Stomach (tissue), 9 donors: ENCODE measurements around the gene CLEC2L. TPM values are rescaled to one million over a fixed set of nuclear protein-coding genes. Genes with fewer than 3 reads are reported as not detected.
A peak's percentile ranks its signal among the peaks of the same experiment; 100 is the strongest.

Source experiments
- DNase-seq, 2 donors: peaks; one replicate each; pipeline versions ENCODE4 v3.0.0 to v3.0.0-alpha.2; 2013 to 2019
- H3K27ac ChIP-seq, 5 donors: fragments of 200-600 bp in 4 of 5; sonication (generic) in 4 of 5; one replicate each; pipeline ENCODE4 v1.5.1; 2013 to 2019; ENCODE audit warnings: mild to moderate bottlenecking in 1 of 5, moderate library complexity in 1 of 5
- H3K27me3 ChIP-seq, 3 donors: fragments of 200-600 bp; sonication (generic); one replicate each; pipeline ENCODE4 v1.5.1; 2017 to 2019; ENCODE audit warnings: mixed run types in 1 of 3
- H3K36me3 ChIP-seq, 4 donors: fragments of 200-600 bp; sonication (generic); 1 replicate in 3 of 4; 2 replicates in 1 of 4; pipeline ENCODE4 v1.5.1; 2016 to 2019
- H3K4me1 ChIP-seq, 4 donors: fragments of 200-600 bp; sonication (generic); one replicate each; pipeline ENCODE4 v1.5.1; 2016 to 2019
- H3K4me3 ChIP-seq, 4 donors: fragments of 200-600 bp; sonication (generic) in 3 of 4; one replicate each; pipeline ENCODE4 v1.5.1; 2016 to 2019; ENCODE audit warnings: mild to moderate bottlenecking in 1 of 4
- H3K9me3 ChIP-seq, 4 donors: fragments of 200-600 bp; sonication (generic); one replicate each; pipeline ENCODE4 v1.5.1; 2016 to 2019
- CTCF ChIP-seq, 7 experiments: fragments of 450-650 bp in 4 of 7; fragments of 200-600 bp in 3 of 7; sonication (generic) in 3 of 7; IDR thresholded peaks; one replicate each; pipeline ENCODE4 v1.5.1; 2016 to 2019; ENCODE audit warnings: antibody characterized with exemption in 7 of 7, control low read depth in 2 of 7, mild to moderate bottlenecking in 1 of 7
- EP300 ChIP-seq: sonication (generic); formaldehyde crosslinking; IDR thresholded peaks from one replicate; pipeline ENCODE4 v1.6.1; 2017; ENCODE audit warnings: antibody characterized with exemption
- POLR2A ChIP-seq, 4 donors: fragments of 450-650 bp; IDR thresholded peaks; one replicate each; pipeline ENCODE4 v1.6.1; 2016; ENCODE audit warnings: antibody characterized with exemption in 4 of 4, control low read depth in 2 of 4, mild to moderate bottlenecking in 1 of 4, moderate library complexity in 1 of 4
- POLR2AphosphoS5 ChIP-seq, 3 donors: sonication (generic); formaldehyde crosslinking; IDR thresholded peaks; one replicate each; pipeline ENCODE4 v1.6.1; 2016; ENCODE audit warnings: antibody characterized with exemption in 3 of 3
- WGBS, 5 donors: extraction: QIAGEN DNeasy Blood & Tissue Kit in 3 of 5; methylation state at CpG; one replicate each; pipeline versions ENCODE4 v1.1.5 to v1.1.7; 2013 to 2018; 5-methylcytosine and 5-hydroxymethylcytosine counted together
- intact Hi-C: fragments of 100-400 bp; cut with DNase I; formaldehyde crosslinking; loops from one replicate; pipeline ENCODE4 v1.15.1; 2023; ENCODE audit warnings: low total_unique reads
- polyA plus RNA-seq, 3 donors: library from polyadenylated mRNA; stranded (reverse); fragments of 200-250 nt; gene quantifications; one replicate each; pipeline ENCODE4 v1.2.3, GENCODE V29; 2013
- total RNA-seq, 5 donors: library from RNA; depleted of rRNA; stranded (reverse); fragments of >200 nt; gene quantifications; one replicate each; pipeline versions ENCODE4 v1.1.0 to v1.2.3, GENCODE V29; 2014 to 2016
- donor health status: healthy with polysubstance abuse.
- donor health status: Bipolar disorder and iron deficiency.
- donor health status: healthy.

CLEC2L gene
- total and polyA plus RNA-seq, 8 donors: 0.61 TPM; not detected in 7

GRCh38 chr7:139534096-139534495, 10.6 kb downstream of the CLEC2L start:
- Histone ChIP-seq H3K27me3 (no peaks in the 10 kb centered on the region), H3K4me3 (no peak overlapping the region), H3K9me3 (no peaks in the 10 kb centered on the region), H3K36me3 (no peaks in the 10 kb centered on the region), H3K27ac (no peak overlapping the region), H3K4me1 (peaks cover 0 to 3% (median 0%) of the 10 kb centered on the region in 4 donors)
- no peak for DNase-seq
- TF ChIP-seq EP300: no peak
- TF ChIP-seq CTCF (IDR thresholded peaks at IDR 0.05): no peak
- TF ChIP-seq POLR2AphosphoS5 (IDR thresholded peaks at IDR 0.05): no peak
- TF ChIP-seq POLR2A (IDR thresholded peaks at IDR 0.05): no peak
- WGBS, 5 donors: 86 to 90% (median 88%) methylated on average over 9 of the region's 9 CpGs
- intact Hi-C loops: no loop called here

GRCh38 chr7:139534966-139535651, 11.6 kb downstream of the CLEC2L start:
- 64 to 78% (median 73%) methylated on average over 7 of the region's 7 CpGs for WGBS, 5 donors
- DNase-seq: no peak
- Histone ChIP-seq H3K27ac (no peak overlapping the region), H3K9me3 (no peaks in the 10 kb centered on the region), H3K36me3 (no peaks in the 10 kb centered on the region), H3K27me3 (no peaks in the 10 kb centered on the region), H3K4me3 (no peak overlapping the region), H3K4me1 (peaks cover 0 to 13% (median under 1%) of the 10 kb centered on the region in 4 donors)
- intact Hi-C loops: no loop called here
- no peak for TF ChIP-seq EP300
- TF ChIP-seq POLR2A (IDR thresholded peaks at IDR 0.05): no peak
- no peak for TF ChIP-seq CTCF (IDR thresholded peaks at IDR 0.05)
- no peak for TF ChIP-seq POLR2AphosphoS5 (IDR thresholded peaks at IDR 0.05)

GRCh38 chr7:139536152-139536551, 12.7 kb downstream of the CLEC2L start:
- 95 to 97% (median 96%) methylated on average over 8 of the region's 8 CpGs for WGBS, 5 donors
- no peaks in the 10 kb centered on the region for H3K27me3 ChIP-seq
- TF ChIP-seq EP300: no peak
- TF ChIP-seq POLR2A (IDR thresholded peaks at IDR 0.05): no peak
- TF ChIP-seq CTCF (IDR thresholded peaks at IDR 0.05): no peak
- TF ChIP-seq POLR2AphosphoS5 (IDR thresholded peaks at IDR 0.05): no peak

GRCh38 chr7:139538881-139539635, 15.6 kb downstream of the CLEC2L start:
- Histone ChIP-seq H3K27ac (no peak overlapping the region), H3K4me1 (peaks cover 0 to 17% (median 2%) of the 10 kb centered on the region in 4 donors), H3K27me3 (no peaks in the 10 kb centered on the region), H3K9me3 (no peaks in the 10 kb centered on the region), H3K36me3 (no peaks in the 10 kb centered on the region), H3K4me3 (no peak overlapping the region)
- WGBS, 5 donors: 62 to 84% (median 70%) methylated on average over 8 of the region's 8 CpGs
- intact Hi-C loops: no loop called here
- TF ChIP-seq POLR2A (IDR thresholded peaks at IDR 0.05) (no peak), EP300 (no peak), POLR2AphosphoS5 (IDR thresholded peaks at IDR 0.05) (no peak)
- peak in 1 of 2 donors; percentile 83 for DNase-seq

More at GRCh38 chr7:139536152-139536551, 12.7 kb downstream of the CLEC2L start:
- intact Hi-C loops: no loop called here
- H3K9me3 ChIP-seq: no peaks in the 10 kb centered on the region
- H3K36me3 ChIP-seq: no peaks in the 10 kb centered on the region
- H3K27ac ChIP-seq: no peak overlapping the region
- H3K4me3 ChIP-seq: no peak overlapping the region
- DNase-seq: no peak
- H3K4me1 ChIP-seq: peaks cover 0 to 17% (median 2%) of the 10 kb centered on the region in 4 donors
